T-helper 17 cell (primary cell): Measurements from ENCODE around the gene TSPAN9. TPM values are rescaled to one million over a fixed set of nuclear protein-coding genes. Genes with fewer than 3 reads are reported as not detected.

Experiments used
- ATAC-seq: fragments of 150-1000 bp; cut with Tn5 transposase; 2 replicates; pipeline ENCODE4 v1.10.0; 2021; ENCODE audit warnings: mild to moderate bottlenecking, moderate library complexity
- DNase-seq, 3 donors: peaks; one replicate each; pipeline versions ENCODE4 v3.0.0 to v3.0.0-alpha.2; 2020 to 2021
- H3K9me3 ChIP-seq: one replicate; pipeline ENCODE4 v1.7.0; 2013; ENCODE audit warnings: low read length, mild to moderate bottlenecking; ENCODE audit not compliant: control insufficient read depth, poor library complexity, severe bottlenecking
- H3K27ac Mint-ChIP-seq: one replicate; pipeline ENCODE4 v1.8.0; 2022; ENCODE audit warnings: mild to moderate bottlenecking, moderate library complexity, mixed read lengths
- H3K27me3 Mint-ChIP-seq: one replicate; pipeline ENCODE4 v1.8.0; 2022; ENCODE audit warnings: mixed read lengths
- H3K36me3 Mint-ChIP-seq: one replicate; pipeline ENCODE4 v1.8.0; 2022; ENCODE audit warnings: low read depth, mixed read lengths
- H3K4me1 Mint-ChIP-seq: one replicate; pipeline ENCODE4 v1.8.0; 2022; ENCODE audit warnings: mild to moderate bottlenecking, mixed read lengths
- H3K4me3 Mint-ChIP-seq: one replicate; pipeline ENCODE4 v1.8.0; 2022; ENCODE audit warnings: mild to moderate bottlenecking, moderate library complexity, mixed read lengths
- total RNA-seq, 4 donors: library from RNA in 2 of 4; stranded (reverse) in 2 of 4; gene quantifications; one replicate each; pipeline ENCODE4 v1.2.3 and lab custom pipeline; 2022 to 2026

Gene TSPAN9
- total RNA-seq, 2 donors from 2014 or later = 1.4 to 24.2 TPM

- peaks cover 65% of the 10 kb centered on the region for H3K27me3 Mint-ChIP-seq
These were observed 122.9 kb downstream of the TSPAN9 start for GRCh38 chr12:3200032-3200617.

GRCh38 chr12:3200814-3201233 lies 123.6 kb downstream of the TSPAN9 start:
- peaks cover 61% of the 10 kb centered on the region for H3K27me3 Mint-ChIP-seq

More at GRCh38 chr12:3200032-3200617, 122.9 kb downstream of the TSPAN9 start:
- H3K4me3 Mint-ChIP-seq = peak overlapping the region; percentile 76
- H3K9me3 ChIP-seq = no peaks in the 10 kb centered on the region
- DNase-seq = no peak
- H3K27ac Mint-ChIP-seq = no peak overlapping the region
- H3K36me3 Mint-ChIP-seq = peaks cover 5% of the 10 kb centered on the region
- peaks cover 11% of the 10 kb centered on the region for H3K4me1 Mint-ChIP-seq
- ATAC-seq = no peak

GRCh38 chr12:3201339-3202051 lies 124.3 kb downstream of the TSPAN9 start:
- H3K9me3 ChIP-seq = no peaks in the 10 kb centered on the region
- no peak overlapping the region for H3K27ac Mint-ChIP-seq
- peaks cover 11% of the 10 kb centered on the region for H3K4me1 Mint-ChIP-seq
- DNase-seq (no peak), ATAC-seq (no peak)
- H3K27me3 Mint-ChIP-seq = peaks cover 54% of the 10 kb centered on the region
- H3K36me3 Mint-ChIP-seq = peaks cover 5% of the 10 kb centered on the region
- peak overlapping the region; percentile 78 for H3K4me3 Mint-ChIP-seq

More at GRCh38 chr12:3200814-3201233, 123.6 kb downstream of the TSPAN9 start:
- Mint-ChIP-seq H3K4me3 (no peak overlapping the region), H3K27ac (no peak overlapping the region), H3K36me3 (peaks cover 5% of the 10 kb centered on the region), H3K4me1 (peaks cover 11% of the 10 kb centered on the region)
- DNase-seq = no peak
- H3K9me3 ChIP-seq = no peaks in the 10 kb centered on the region
- no peak for ATAC-seq

- DNase-seq (no peak), ATAC-seq (no peak)
- Mint-ChIP-seq H3K4me3 (peak overlapping the region; percentile 21), H3K4me1 (peaks cover 11% of the 10 kb centered on the region), H3K27me3 (peaks cover 48% of the 10 kb centered on the region), H3K27ac (no peak overlapping the region), H3K36me3 (peaks cover 5% of the 10 kb centered on the region)
- no peaks in the 10 kb centered on the region for H3K9me3 ChIP-seq
These were observed 124.9 kb downstream of the TSPAN9 start for GRCh38 chr12:3202096-3202495.

- Mint-ChIP-seq H3K27me3 (peaks cover 47% of the 10 kb centered on the region), H3K27ac (no peak overlapping the region), H3K36me3 (peaks cover 5% of the 10 kb centered on the region), H3K4me3 (no peak overlapping the region), H3K4me1 (peaks cover 11% of the 10 kb centered on the region)
- DNase-seq (peak in 2 of 3 donors; percentile 24 to 27), ATAC-seq (peak; percentile 54)
- H3K9me3 ChIP-seq = no peaks in the 10 kb centered on the region
These were observed 125.7 kb downstream of the TSPAN9 start for GRCh38 chr12:3202734-3203446.

- Mint-ChIP-seq H3K27ac (no peak overlapping the region), H3K36me3 (peaks cover 5% of the 10 kb centered on the region), H3K4me1 (peaks cover 11% of the 10 kb centered on the region), H3K4me3 (no peak overlapping the region), H3K27me3 (peaks cover 51% of the 10 kb centered on the region)
- DNase-seq (no peak), ATAC-seq (no peak)
- H3K9me3 ChIP-seq = no peaks in the 10 kb centered on the region
These were observed 126.5 kb downstream of the TSPAN9 start for GRCh38 chr12:3203713-3204112.

- Mint-ChIP-seq H3K4me3 (no peak overlapping the region), H3K36me3 (peaks cover 5% of the 10 kb centered on the region), H3K27ac (no peak overlapping the region), H3K4me1 (peaks cover 11% of the 10 kb centered on the region), H3K27me3 (peaks cover 46% of the 10 kb centered on the region)
- ATAC-seq = no peak
- DNase-seq = no peak
- H3K9me3 ChIP-seq = no peaks in the 10 kb centered on the region
These were observed 127.0 kb downstream of the TSPAN9 start for GRCh38 chr12:3204143-3204542.

- H3K4me3 Mint-ChIP-seq = no peak overlapping the region
- no peaks in the 10 kb centered on the region for H3K9me3 ChIP-seq
- peaks cover 5% of the 10 kb centered on the region for H3K36me3 Mint-ChIP-seq
- DNase-seq (no peak), ATAC-seq (no peak)
- peaks cover 40% of the 10 kb centered on the region for H3K27me3 Mint-ChIP-seq
- H3K4me1 Mint-ChIP-seq = peaks cover 9% of the 10 kb centered on the region
- H3K27ac Mint-ChIP-seq = no peak overlapping the region
These were observed 127.8 kb downstream of the TSPAN9 start for GRCh38 chr12:3204730-3205531.

GRCh38 chr12:3205742-3206519 lies 128.8 kb downstream of the TSPAN9 start:
- Mint-ChIP-seq H3K27ac (no peak overlapping the region), H3K4me1 (peaks cover 8% of the 10 kb centered on the region), H3K4me3 (no peak overlapping the region), H3K27me3 (peaks cover 37% of the 10 kb centered on the region), H3K36me3 (peaks cover 5% of the 10 kb centered on the region)
- DNase-seq (no peak), ATAC-seq (no peak)
- no peaks in the 10 kb centered on the region for H3K9me3 ChIP-seq

GRCh38 chr12:3206536-3207072 lies 129.4 kb downstream of the TSPAN9 start:
- no peak for DNase-seq
- Mint-ChIP-seq H3K27me3 (peaks cover 31% of the 10 kb centered on the region), H3K36me3 (peaks cover 2% of the 10 kb centered on the region), H3K4me1 (peaks cover 5% of the 10 kb centered on the region), H3K27ac (no peak overlapping the region), H3K4me3 (no peak overlapping the region)
- no peaks in the 10 kb centered on the region for H3K9me3 ChIP-seq
- ATAC-seq = no peak

- ATAC-seq = no peak
- peaks cover 2% of the 10 kb centered on the region for H3K36me3 Mint-ChIP-seq
- peaks cover 25% of the 10 kb centered on the region for H3K27me3 Mint-ChIP-seq
- H3K9me3 ChIP-seq = no peaks in the 10 kb centered on the region
- no peak for DNase-seq
- H3K4me1 Mint-ChIP-seq = peaks cover 5% of the 10 kb centered on the region
- no peak overlapping the region for H3K27ac Mint-ChIP-seq
- H3K4me3 Mint-ChIP-seq = no peak overlapping the region
These were observed 130.0 kb downstream of the TSPAN9 start for GRCh38 chr12:3207175-3207574.

- peaks cover 2% of the 10 kb centered on the region for H3K36me3 Mint-ChIP-seq
- DNase-seq (no peak), ATAC-seq (no peak)
- H3K9me3 ChIP-seq = no peaks in the 10 kb centered on the region
- no peak overlapping the region for H3K27ac Mint-ChIP-seq
- H3K4me3 Mint-ChIP-seq = no peak overlapping the region
- peaks cover 25% of the 10 kb centered on the region for H3K27me3 Mint-ChIP-seq
- H3K4me1 Mint-ChIP-seq = peaks cover 4% of the 10 kb centered on the region
These were observed 130.7 kb downstream of the TSPAN9 start for GRCh38 chr12:3207858-3208257.
